GM15510 (cell line): ENCODE results near the gene DPEP1.

Experiments used
- POLR2A ChIP-seq: IDR thresholded peaks from 3 replicates; pipeline ENCODE4 v1.6.1; 2011; ENCODE audit warnings: borderline replicate concordance; ENCODE audit not compliant: insufficient read length; ENCODE audit errors: extremely low read depth

DPEP1 gene

DNA sequence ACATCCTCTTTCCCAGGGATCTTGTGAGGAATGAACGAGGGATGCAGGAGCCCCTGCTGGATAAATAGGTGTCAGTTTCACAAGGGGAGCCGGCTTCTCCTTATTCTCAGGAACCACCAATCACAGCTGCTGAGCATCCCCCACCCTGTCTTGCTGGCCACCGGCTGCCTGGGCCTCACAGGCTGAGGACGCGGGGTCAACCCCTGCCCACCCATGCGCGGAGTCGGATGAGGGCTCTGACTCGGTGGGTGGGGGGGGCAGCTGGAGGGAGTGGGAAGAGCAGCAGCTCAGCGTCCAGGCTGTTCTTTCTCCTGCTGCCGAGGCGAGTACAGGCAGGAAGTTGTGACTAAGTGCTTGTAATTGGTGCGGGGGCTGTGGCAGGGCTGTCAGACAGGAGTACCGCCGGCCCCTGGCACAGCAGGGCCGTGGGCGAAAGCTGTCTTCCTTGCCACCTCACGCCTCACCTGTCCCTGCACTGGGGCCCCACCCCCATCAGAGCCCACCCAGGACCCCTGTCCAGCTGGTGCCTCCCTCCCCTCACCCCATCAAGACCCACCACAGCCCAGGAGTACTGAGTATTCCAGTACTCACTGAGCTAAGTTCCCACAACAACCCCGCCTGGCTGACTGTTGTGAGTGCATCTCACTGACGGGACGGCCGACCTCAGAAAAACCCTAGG, 11.0 kb upstream of the DPEP1 start:
- no peak for TF ChIP-seq POLR2A

DNA sequence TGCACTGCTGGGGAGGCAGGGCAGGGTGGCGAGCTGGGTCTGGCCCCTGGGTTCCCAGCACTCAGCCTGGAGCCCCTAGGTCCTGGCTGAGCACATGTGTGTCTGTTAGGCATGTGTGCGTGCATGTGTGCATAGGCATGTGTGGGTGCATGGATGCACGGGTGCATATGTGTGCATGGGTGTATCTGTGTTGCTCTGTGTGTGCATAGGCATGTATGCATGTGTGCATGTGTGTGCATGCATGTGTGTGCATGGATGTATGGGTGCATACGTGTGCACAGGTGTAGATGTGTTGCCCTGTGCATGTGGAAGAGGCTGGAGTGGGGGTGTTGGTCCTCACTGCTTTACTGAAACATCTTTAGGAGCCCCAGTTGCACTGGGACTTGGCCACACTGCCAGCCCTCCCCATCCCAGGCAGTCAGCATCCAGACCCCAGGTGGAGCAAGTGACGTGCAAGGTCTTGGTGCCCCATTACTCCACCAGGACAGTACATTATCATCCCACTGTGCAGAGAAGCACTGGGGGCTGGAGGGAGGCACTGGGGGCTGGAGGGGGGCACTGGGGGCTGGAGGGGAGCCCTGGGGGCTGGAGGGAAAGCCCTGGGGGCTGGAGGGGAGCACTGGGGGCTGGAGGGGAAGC, 10.4 kb upstream of the DPEP1 start:
- TF ChIP-seq POLR2A, result no peak

DNA sequence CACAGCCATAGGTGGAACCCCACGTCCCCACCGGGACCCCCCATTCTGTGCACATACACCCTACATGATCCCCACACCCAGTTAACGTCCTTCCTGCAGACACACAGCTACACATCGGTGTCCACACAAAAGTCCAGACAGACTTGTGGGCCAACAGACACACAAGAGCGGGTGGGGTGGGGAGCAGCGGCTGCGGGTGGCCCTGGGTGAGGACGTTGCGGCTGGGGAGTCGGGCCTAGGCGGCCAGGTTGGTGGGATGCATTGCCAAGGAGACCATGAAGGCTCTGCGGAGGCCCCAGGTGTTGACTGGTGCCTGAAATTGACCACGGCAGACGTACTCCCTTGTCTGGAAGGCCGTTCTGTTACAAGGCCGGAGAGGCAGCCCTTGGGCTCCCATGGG, 8.7 kb upstream of the DPEP1 start:
- no peak for TF ChIP-seq POLR2A

DNA sequence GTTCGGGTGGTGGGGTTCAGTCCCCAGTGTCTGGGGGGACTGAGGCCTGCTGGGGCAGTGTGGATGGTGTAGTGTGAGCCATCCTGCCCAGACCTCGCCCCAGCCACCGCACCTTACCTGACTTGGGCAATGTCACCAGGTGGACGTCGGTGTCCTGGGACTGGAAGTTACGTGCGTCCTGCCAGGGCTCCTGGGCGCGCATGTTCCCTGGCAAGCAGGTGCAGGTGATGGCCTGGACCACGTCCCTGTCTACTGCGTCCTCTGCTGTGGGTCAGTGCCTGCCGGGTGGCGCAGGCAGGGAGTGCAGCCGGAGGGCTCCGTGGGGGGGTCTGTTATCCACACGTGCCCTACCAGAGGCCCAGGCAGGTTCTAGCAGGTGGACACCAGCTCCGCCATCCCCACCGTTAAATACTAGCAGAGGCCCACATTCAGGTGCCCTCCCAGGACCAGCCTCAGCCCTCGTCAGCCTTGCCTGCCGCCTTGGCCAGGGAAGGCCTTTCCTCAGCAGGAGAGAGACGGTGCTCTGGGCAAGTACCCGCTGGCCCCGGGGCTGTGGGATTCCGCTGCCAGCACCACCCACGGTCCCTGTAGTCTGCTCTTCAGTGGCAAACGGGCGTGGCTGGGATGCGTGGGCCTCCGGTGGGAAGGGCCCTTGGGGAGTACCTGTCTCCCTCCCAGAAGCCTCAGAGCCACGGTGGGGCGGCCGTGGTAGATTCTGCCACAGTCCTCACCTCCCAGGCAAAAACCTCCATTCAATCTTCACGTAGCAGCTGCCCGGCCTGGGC, 8.1 kb upstream of the DPEP1 start:
- TF ChIP-seq POLR2A, result no peak

DNA sequence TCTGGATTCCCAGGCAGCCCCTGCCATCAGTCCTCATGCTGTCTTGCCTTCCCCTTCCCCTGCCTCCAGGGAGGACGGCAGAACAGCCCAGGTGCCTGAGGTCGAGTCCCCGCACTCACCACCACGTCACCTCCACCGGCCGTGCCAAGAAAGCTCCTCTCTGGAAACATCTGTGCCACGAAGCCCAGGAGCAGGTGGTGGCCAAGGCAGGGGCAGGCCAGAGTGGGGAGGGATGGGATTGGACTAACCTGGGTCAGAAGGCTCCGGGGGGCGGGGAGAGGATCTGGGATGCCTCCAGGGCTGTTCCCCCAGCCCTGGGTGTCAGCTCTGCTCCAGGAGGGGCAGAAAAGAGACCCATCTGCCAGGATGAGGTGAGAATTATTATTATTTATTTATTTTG, 7.4 kb upstream of the DPEP1 start:
- TF ChIP-seq POLR2A, result no peak

DNA sequence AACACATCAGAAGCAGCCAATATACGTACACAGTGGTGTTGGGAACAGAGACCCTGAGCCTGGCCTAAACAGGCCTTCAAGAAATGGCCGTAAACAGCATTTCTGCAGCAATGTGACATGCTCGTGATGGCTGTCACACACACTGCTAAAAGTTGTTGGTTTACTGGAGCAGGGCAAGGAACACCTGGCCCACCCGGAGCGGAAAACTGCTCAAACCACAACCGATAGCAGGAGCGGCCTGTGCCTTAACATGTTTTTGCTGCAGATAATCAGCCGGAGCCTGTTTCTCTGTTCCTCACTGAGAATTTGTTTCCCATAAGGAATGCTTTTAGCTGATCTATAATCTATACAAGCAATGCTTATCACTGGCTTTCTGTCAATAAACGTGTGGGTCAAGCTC, 6.0 kb upstream of the DPEP1 start:
- no peak for TF ChIP-seq POLR2A

DNA sequence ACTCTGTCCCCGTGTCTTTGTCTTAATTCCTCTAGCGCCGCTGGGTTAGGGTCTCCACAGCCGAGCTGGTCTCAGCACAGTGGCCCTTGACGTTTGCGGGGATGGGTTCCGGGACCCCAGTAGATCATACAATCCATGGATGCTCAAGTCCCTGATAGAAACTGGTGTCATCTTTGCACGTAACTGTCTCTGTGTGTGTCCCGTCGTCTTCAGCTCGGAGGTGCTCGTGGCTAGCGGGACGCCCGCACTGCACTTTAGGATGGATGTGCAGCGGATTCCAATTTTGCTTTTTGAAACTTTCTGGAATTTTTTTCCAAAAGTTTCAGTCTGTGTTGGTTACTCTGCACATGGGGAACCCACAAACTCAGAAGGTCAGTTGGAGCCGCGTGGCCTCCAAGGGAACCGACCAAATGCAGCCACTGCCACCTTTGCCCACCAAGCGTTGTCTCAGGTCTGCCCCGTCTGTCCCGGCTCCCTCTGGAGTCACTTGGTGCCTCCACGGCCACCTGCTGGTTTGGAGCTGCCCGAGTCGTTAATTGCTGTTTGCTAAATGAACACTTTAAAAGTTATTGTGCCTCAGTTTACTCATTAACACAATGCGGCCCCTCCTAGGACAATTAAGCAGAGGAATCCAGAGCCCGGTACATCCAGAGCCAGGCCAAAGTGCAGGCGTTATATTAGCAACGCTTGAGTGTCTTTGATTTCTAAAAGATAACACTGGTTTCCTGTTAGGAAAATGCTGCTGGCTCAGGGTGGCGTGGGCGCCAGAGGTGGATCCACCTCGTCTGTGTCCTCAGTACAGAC, 5.3 kb upstream of the DPEP1 start:
- no peak for TF ChIP-seq POLR2A

DNA sequence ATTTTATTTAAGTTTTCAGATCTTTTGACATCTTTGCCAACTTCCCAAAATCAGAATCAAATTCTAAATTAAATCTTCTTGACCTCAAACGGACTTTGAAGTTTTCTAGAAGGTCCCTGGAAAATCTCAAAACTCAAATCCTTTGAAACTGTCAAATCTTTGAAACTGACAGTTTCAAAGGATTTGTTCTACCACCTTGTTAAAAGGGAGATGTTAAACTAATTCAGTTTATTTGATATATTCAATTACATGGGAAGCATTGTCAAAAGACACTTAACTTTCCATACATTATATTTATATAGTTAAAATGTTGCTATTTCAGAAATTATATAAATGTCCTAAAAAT, 3.4 kb upstream of the DPEP1 start:
- no peak for TF ChIP-seq POLR2A

DNA sequence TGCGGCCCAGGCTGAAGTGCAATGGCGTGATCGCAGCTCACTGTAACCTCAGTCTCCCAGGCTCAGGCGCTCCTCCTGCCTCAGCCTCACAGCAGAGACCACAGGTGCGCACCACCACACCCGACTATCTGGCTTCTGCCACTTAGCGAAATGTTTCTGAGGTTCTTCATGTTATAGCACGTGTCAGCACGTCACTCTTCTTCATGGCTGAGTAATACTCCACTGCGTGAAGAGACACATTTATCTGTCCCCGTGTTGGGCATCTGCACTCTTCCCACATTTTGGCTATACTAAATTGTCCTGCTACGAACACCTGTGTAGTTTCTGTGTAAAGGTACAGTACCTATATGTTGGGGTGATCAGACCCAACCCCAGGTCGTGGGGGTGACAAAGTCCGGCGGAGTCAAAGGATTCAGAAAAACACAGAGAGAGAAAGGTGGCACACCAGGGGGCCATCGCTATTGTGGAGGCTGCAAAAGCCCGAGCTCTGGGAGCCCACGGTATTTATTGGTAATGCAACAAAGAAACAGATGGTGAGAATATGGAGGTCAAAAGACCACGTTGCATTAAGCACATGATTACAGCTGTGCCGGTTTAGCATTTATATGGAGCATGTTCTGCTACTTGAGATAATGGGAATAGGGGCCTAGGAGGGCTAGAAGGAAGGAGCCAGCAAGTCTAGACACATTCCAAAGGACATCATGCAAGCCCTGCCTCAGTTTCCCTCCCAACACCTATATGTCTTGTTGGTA, 851 bp upstream of the DPEP1 start:
- no peak for TF ChIP-seq POLR2A

DNA sequence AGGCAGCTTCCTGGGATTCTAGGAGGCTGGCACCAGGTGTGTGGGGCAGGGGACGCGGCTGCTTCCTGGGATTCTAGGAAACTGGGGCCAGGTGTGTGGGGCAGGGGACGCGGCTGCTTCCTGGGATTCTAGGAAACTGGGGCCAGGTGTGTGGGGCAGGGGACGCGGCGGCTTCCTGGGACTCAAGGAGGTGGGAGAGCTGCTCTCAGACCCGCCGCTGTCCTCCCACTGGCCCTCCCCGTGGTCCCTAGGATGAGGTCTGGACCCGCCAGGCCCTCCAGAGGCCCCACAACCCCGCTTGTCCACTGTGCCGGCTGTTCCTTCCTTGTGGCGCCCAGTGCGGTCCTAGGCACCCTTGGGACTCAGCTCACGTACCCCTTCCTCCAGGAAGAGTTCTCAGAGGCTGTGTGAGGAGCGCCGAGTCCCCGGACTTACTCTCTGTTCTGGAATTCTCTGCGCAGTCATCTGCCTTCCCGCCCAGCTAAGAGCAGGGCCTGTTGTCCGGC, 565 bp downstream of the DPEP1 start:
- no peak for TF ChIP-seq POLR2A

DNA sequence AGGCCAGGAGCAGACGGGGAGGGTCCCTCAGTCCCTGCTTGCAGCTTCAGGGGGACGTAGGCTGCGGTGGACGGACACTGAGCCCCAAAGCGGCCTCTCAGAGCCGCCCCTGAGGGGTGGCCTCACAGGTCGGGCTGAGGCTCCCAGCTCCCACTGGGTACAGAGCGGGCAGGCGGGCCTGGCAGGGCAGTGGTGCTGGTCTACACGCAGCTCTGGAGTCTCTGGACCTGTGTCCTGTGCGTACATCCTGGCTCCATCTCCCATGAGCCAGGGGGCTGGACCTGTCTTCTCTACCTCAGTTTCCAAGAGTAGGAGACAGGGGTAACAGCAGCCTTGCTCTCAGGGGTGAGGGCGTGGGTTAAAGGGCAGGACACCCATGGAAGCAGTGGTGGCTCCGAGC, 1.7 kb downstream of the DPEP1 start:
- no peak for TF ChIP-seq POLR2A

DNA sequence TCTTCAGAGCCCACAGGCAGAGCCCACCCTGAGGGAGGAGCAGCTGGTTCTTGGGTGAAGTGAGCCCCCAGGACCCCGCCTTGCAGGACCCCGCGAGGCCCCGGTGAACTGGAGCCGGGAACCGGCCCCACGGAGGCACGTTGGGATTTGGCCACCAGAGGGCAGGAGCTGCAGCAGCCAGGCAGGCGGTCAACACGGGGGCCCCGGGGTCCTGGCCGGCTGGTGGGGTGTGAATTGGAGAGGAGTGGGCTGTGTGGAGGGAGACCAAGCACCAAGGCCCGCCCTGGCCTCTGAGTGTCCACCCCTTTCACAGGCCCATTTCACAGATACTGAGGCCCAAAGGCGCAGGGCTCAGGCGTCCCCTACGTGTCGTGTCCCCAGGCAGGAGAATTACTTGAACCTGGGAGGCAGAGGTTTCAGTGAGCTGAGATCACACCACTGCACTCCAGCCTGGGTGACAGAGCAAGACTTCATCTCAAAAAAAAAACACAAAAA, 2.2 kb downstream of the DPEP1 start:
- no peak for TF ChIP-seq POLR2A

DNA sequence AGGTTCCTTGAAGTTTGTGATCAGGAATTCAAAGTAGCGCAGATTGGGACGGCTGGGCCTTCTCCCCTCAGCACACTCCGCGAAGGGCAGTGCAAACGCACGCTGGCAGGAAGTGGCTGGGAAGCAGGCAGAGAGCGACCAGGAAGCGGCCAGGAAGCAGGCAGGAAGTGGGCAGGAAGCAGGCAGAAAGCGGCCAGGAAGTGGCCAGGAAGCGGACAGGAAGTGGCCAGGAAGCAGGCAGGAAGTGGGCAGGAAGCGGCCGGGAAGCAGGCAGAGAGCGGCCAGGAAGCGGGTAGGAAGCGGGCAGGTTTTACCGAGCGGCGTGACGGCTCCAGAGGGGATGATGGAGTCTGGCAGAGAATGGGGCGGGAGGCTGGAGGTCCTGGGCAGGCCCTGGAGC, 3.2 kb downstream of the DPEP1 start:
- TF ChIP-seq POLR2A, result no peak

DNA sequence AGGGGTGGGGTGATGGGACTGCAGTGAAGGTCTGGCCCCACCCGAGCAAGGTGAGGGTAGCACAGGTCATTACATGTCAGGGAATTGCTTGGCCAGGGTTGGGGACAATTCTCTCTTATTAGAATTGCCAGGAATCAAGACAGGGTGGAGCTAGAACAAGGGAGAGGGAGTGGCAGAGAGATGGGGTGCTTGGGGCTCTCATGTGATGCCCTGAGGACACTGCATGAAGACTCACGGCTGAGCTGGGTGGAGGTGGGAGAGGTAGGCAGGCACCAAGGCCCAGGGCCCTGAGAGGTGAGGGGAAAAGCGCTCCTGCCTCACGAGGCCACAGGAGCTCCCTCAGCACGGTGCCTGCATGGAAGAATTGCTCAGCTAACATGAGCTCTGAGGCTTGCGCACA, 3.6 kb downstream of the DPEP1 start:
- TF ChIP-seq POLR2A, result no peak

DNA sequence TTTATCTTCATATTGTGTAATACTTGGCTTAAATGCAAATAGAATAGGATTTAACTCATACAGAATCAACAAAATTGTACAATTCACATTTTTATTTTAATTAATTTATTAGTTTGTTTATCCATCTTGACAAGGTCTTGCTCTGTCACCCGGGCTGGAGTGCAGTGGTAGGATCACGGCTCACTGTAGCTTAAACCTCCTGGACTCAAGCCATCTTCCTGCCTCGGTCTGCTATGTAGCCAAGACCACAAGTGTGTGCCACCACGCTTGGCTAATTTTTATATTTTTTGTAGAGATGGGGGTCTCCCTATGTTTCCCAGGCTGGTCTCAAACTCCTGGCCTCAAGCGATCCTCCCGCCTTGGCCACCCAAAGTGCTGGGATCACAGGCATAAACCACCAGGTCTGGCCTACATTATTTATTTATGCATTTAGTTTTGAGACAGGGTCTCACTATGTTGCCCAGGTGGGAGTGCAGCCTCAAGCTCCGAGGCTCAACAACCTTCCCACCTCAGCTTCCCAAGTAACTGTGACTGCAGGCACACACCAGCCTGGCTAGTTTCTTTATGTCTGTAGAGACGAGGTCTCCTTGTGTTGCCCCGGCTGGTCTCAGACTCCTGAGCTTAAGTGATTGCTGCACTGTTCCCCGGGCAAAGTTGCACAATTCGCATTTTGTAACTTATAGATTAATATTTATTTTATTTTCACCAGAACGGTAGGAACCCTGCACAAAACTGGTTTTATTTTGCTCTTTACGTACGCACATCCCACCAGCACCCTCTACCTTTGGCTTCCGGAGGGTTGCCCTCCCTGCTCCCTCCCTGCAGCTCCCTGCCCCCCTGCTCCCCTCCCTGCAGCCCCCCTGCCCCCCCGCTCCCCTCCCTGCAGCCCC, 4.9 kb downstream of the DPEP1 start:
- no peak for TF ChIP-seq POLR2A
